ENCODE measurements around the gene PET100.

Gene PET100

DNA sequence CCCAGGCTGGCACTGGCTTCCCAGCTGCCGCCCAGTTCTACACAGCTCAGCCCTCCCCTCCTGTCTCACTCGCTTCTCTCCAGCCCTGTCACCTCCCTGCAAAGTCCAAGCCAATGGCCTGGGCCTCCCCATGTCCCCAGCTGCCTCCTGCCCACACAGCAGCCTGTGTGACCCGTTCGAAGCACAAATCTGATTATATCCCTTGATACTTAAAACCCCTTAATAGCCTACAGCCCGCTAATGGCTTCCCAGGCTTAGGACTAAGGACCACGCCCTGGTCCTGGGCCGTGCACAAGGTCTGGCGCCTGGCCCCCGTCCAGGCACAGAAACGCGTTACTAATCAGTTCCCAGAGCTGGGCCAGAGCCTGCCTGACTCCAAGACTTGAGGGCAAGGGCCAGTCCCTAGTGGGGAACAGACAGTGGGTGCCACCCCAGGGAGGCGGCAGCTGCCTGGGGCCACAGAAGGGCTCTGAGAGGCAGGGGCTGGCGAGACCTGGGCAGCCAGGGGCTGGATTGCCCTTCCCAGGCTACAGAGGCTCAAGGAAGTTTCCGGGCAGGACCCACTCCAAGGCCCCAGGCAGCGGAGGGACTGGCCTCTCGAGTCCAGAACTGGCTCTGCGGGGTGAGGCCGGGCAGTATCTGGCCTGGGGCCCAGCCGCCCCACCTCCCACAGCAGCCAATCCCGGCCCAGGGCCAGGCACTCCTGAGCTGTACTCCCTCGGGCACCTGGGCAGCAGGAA is 10.7 kb upstream of the PET100 start:
- no peak for DNase-seq (ENCODE audit: low read depth)
- no peak for TF ChIP-seq CTCF (IDR thresholded peaks at IDR 0.05; ENCODE audit: low read depth, low read length, missing control alignments)
- in situ Hi-C loops (cut with HindIII; ENCODE audit: low sequenced_read_pairs) = no loop called here
- no peak overlapping the region for H3K4me3 ChIP-seq (ENCODE audit: low read depth, low read length)

DNA sequence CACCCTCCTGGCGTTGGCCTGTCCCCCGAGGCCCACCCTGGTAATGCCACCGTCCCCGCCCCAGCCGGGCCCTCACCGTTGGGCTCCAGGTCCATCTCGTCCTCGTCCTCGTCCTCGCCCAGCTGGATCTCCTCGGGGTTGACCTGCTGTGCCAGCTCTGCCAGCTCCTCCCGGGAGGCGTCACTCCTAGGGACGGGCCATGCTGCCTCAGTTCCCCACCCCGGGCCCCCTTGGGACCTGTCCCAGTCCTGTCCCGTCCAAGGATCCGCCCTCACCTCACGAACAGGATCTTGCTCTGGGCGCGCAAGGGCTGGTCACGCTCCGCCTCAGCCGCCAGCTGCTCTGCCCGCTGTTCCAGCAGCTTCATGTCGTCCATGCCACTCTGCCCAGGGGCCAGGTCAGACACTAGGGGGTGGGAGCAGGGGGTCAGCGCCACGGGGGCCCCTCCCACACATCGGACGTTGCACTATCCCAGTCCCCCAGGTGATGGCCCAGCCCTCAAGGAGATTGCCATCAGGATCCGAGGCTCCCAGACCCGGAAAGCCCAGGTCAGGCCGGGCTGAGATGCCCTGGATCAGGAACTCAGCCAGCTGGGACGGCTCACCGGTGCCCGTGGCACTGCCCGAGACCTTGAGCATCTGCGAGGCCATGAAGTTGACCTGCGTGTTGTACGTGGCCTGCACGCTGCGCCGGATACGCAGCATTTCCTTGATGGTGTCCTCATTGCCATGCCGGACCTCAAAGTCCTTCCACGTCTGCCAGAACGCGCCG is 9.7 kb upstream of the PET100 start:
- no peak overlapping the region for H3K4me3 ChIP-seq (ENCODE audit: low read depth, low read length)
- DNase-seq (ENCODE audit: low read depth) = no peak
- in situ Hi-C loops (cut with HindIII; ENCODE audit: low sequenced_read_pairs) = no loop called here
- no peak for TF ChIP-seq CTCF (IDR thresholded peaks at IDR 0.05; ENCODE audit: low read depth, low read length, missing control alignments)

- DNase-seq (ENCODE audit: low read depth) = no peak
- H3K4me3 ChIP-seq (ENCODE audit: low read depth, low read length) = no peak overlapping the region
- in situ Hi-C loops (cut with HindIII; ENCODE audit: low sequenced_read_pairs) = no loop called here
- TF ChIP-seq CTCF (IDR thresholded peaks at IDR 0.05; ENCODE audit: low read depth, low read length, missing control alignments) = no peak
These were observed 8.9 kb upstream of the PET100 start for GRCh38 chr19:7620442-7621412.

- in situ Hi-C loops (cut with HindIII; ENCODE audit: low sequenced_read_pairs) = no loop called here
- no peak for DNase-seq (ENCODE audit: low read depth)
- no peak for TF ChIP-seq CTCF (IDR thresholded peaks at IDR 0.05; ENCODE audit: low read depth, low read length, missing control alignments)
- H3K4me3 ChIP-seq (ENCODE audit: low read depth, low read length) = no peak overlapping the region
These were observed 6.5 kb upstream of the PET100 start for GRCh38 chr19:7622933-7623685.

GRCh38 chr19:7623725-7624603 is 5.6 kb upstream of the PET100 start:
- DNase-seq (ENCODE audit: low read depth) = no peak
- no peak overlapping the region for H3K4me3 ChIP-seq (ENCODE audit: low read depth, low read length)
- TF ChIP-seq CTCF (IDR thresholded peaks at IDR 0.05; ENCODE audit: low read depth, low read length, missing control alignments) = no peak
- in situ Hi-C loops (cut with HindIII; ENCODE audit: low sequenced_read_pairs) = no loop called here
